HEK293 (cell line): ENCODE measurements around the gene PTPRR.

Experiments used
- SP2 ChIP-seq: fragments of 450-650 bp; formaldehyde crosslinking; IDR thresholded peaks from 2 replicates; pipeline ENCODE4 v1.5.1; 2016; ENCODE audit warnings: missing biosample characterization, missing genetic modification characterization
- ZNF121 ChIP-seq: fragments of 450-650 bp; formaldehyde crosslinking; IDR thresholded peaks from 2 replicates; pipeline ENCODE4 v1.5.1; 2016; ENCODE audit warnings: missing biosample characterization, missing genetic modification characterization
- ZNF623 ChIP-seq: fragments of 450-650 bp; formaldehyde crosslinking; IDR thresholded peaks from 2 replicates; pipeline ENCODE4 v1.5.1; 2016; ENCODE audit warnings: missing biosample characterization, missing genetic modification characterization
- ZNF629 ChIP-seq: fragments of 450-650 bp; formaldehyde crosslinking; IDR thresholded peaks from 2 replicates; pipeline ENCODE4 v1.5.1; 2017; ENCODE audit warnings: missing biosample characterization, missing genetic modification characterization
- ZNF658 ChIP-seq: fragments of 450-650 bp; formaldehyde crosslinking; IDR thresholded peaks from 2 replicates; pipeline ENCODE4; 2016; ENCODE audit warnings: missing biosample characterization, missing genetic modification characterization
- TF ChIP-seq, protein P1 (sequence below): fragments of 450-650 bp; formaldehyde crosslinking; IDR thresholded peaks from 2 replicates; pipeline ENCODE4 v1.5.1; 2016; ENCODE audit warnings: missing biosample characterization, missing genetic modification characterization

DNA sequence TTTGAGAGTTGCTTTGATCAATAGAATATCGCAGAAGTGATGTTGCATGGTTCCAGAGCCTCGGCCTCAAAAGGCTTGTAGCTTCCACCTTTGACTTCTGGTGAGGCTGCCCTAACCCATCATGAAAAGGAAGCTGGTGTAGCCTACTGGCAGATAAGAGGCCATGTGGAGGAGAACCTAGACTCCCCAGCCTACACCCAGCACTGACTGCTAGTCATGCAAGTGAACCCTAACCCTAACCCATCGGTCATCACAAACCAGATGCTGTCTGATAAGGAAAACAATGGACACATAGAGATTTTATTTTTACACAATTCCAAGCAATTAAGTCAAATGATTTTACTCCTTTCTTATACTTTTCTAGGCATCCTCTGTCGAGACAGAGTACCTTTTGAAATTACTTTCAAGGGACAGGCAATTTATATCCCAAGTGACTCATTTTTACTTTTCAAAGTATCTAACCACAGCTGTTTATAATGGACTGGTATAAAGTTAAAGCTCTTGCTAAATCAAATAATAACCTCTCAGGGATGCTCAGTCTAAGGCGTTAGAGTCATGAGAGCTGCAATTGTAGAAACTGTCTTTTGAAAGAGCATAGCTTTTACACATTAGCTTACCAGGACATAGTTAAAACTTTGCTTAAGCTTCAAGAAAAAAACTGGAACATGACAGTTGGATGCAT, 300.9 kb downstream of the PTPRR start:
- TF ChIP-seq ZNF629 (tag by site-specific recombination) (no peak), SP2 (tag by site-specific recombination) (no peak), ZNF121 (tag by site-specific recombination) (no peak), ZNF623 (no peak), ZNF658 (tag by site-specific recombination) (no peak)
- TF ChIP-seq, protein P1, sequence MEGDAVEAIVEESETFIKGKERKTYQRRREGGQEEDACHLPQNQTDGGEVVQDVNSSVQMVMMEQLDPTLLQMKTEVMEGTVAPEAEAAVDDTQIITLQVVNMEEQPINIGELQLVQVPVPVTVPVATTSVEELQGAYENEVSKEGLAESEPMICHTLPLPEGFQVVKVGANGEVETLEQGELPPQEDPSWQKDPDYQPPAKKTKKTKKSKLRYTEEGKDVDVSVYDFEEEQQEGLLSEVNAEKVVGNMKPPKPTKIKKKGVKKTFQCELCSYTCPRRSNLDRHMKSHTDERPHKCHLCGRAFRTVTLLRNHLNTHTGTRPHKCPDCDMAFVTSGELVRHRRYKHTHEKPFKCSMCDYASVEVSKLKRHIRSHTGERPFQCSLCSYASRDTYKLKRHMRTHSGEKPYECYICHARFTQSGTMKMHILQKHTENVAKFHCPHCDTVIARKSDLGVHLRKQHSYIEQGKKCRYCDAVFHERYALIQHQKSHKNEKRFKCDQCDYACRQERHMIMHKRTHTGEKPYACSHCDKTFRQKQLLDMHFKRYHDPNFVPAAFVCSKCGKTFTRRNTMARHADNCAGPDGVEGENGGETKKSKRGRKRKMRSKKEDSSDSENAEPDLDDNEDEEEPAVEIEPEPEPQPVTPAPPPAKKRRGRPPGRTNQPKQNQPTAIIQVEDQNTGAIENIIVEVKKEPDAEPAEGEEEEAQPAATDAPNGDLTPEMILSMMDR (tag by site-specific recombination), result no peak
